Measurements from ENCODE around the gene GJA9. TPM values are rescaled to one million over a fixed set of nuclear protein-coding genes. Genes with fewer than 3 reads are reported as not detected.
A peak's percentile ranks its signal among the peaks of the same experiment; 100 is the strongest.

GJA9 gene
- total RNA-seq, 1 experiment from 2014 or later: not detected

GRCh38 chr1:38834937-38835827 lies 46.2 kb downstream of the GJA9 start:
- Histone ChIP-seq H3K9me3 (ENCODE audit: low read depth, low read length, poor library complexity, severe bottlenecking) (no peaks in the 10 kb centered on the region), H3K36me3 (ENCODE audit: insufficient read depth, low read length, poor library complexity, severe bottlenecking) (peaks cover 17% of the 10 kb centered on the region), H3K4me1 (ENCODE audit: insufficient read depth, low read length, poor library complexity, severe bottlenecking) (peaks cover 6% of the 10 kb centered on the region), H3K4me3 (ENCODE audit: low read depth, low read length, poor library complexity, severe bottlenecking) (no peak overlapping the region), H3K27me3 (replicated peaks; ENCODE audit: insufficient read depth, low read depth, low read length, poor library complexity) (no peaks in the 10 kb centered on the region), H3K27ac (ENCODE audit: low read depth, low read length, poor library complexity, severe bottlenecking) (no peak overlapping the region)
- TF ChIP-seq EZH2 (IDR thresholded peaks at IDR 0.05; ENCODE audit: borderline replicate concordance, low read depth, low read length, poor library complexity, severe bottlenecking) (no peak), CTCF (conservative IDR thresholded peaks at IDR 0.05; ENCODE audit: low read depth, low read length) (peak; percentile 86)
- no TSS peak for BruUV-seq (replicated peaks)
- CTCF ChIA-PET: interaction anchor here (0.5 to 1.6 kb wide), 13 partner anchors 59 to 874 kb away, joined by 3 to 10 read pairs (median 3); partner anchors contain the start of gene SF3A3
- intact Hi-C loops (cut with micrococcal nuclease; ENCODE audit: unreplicated experiment): loop anchor here (2.0 kb wide), 1 partner anchor 808 kb away; no protein-coding TSS in a partner anchor
- POLR2A ChIA-PET (ENCODE audit: low non-redundant PET): no interaction called here
- peak; percentile 89 for DNase-seq (ENCODE audit: low spot score)

- Histone ChIP-seq H3K36me3 (ENCODE audit: insufficient read depth, low read length, poor library complexity, severe bottlenecking) (peaks cover 13% of the 10 kb centered on the region), H3K9me3 (ENCODE audit: low read depth, low read length, poor library complexity, severe bottlenecking) (no peaks in the 10 kb centered on the region), H3K4me3 (ENCODE audit: low read depth, low read length, poor library complexity, severe bottlenecking) (no peak overlapping the region), H3K27me3 (replicated peaks; ENCODE audit: insufficient read depth, low read depth, low read length, poor library complexity) (no peaks in the 10 kb centered on the region), H3K4me1 (ENCODE audit: insufficient read depth, low read length, poor library complexity, severe bottlenecking) (peaks cover 6% of the 10 kb centered on the region), H3K27ac (ENCODE audit: low read depth, low read length, poor library complexity, severe bottlenecking) (no peak overlapping the region)
- ChIA-PET CTCF (interaction anchor here (0.6 to 1.6 kb wide), 4 partner anchors 59 to 810 kb away, joined by 3 to 10 read pairs (median 4); no protein-coding TSS in a partner anchor), POLR2A (ENCODE audit: low non-redundant PET) (no interaction called here)
- TF ChIP-seq CTCF (conservative IDR thresholded peaks at IDR 0.05; ENCODE audit: low read depth, low read length) (no peak), EZH2 (IDR thresholded peaks at IDR 0.05; ENCODE audit: borderline replicate concordance, low read depth, low read length, poor library complexity, severe bottlenecking) (no peak)
- no peak for DNase-seq (ENCODE audit: low spot score)
- no TSS peak for BruUV-seq (replicated peaks)
- intact Hi-C loops (cut with micrococcal nuclease; ENCODE audit: unreplicated experiment): loop anchor here (2.0 kb wide), 1 partner anchor 808 kb away; no protein-coding TSS in a partner anchor
These were observed 47.1 kb downstream of the GJA9 start for GRCh38 chr1:38834221-38834782.

- intact Hi-C loops (cut with micrococcal nuclease; ENCODE audit: unreplicated experiment): no loop called here
- no peak for TF ChIP-seq EZH2 (IDR thresholded peaks at IDR 0.05; ENCODE audit: borderline replicate concordance, low read depth, low read length, poor library complexity, severe bottlenecking)
- no peak for TF ChIP-seq CTCF (conservative IDR thresholded peaks at IDR 0.05; ENCODE audit: low read depth, low read length)
- DNase-seq (ENCODE audit: low spot score): no peak
- POLR2A ChIA-PET (ENCODE audit: low non-redundant PET): no interaction called here
- Histone ChIP-seq H3K4me1 (ENCODE audit: insufficient read depth, low read length, poor library complexity, severe bottlenecking) (peaks cover 6% of the 10 kb centered on the region), H3K9me3 (ENCODE audit: low read depth, low read length, poor library complexity, severe bottlenecking) (no peaks in the 10 kb centered on the region), H3K27me3 (replicated peaks; ENCODE audit: insufficient read depth, low read depth, low read length, poor library complexity) (no peaks in the 10 kb centered on the region), H3K27ac (ENCODE audit: low read depth, low read length, poor library complexity, severe bottlenecking) (no peak overlapping the region), H3K4me3 (ENCODE audit: low read depth, low read length, poor library complexity, severe bottlenecking) (no peak overlapping the region), H3K36me3 (ENCODE audit: insufficient read depth, low read length, poor library complexity, severe bottlenecking) (peaks cover 2% of the 10 kb centered on the region)
- CTCF ChIA-PET: no interaction called here
- no TSS peak for BruUV-seq (replicated peaks)
These were observed 48.2 kb downstream of the GJA9 start for GRCh38 chr1:38833146-38833545.
